NCI-H2029 (cell line): Measurements from ENCODE around the gene PCBP3.
"Not testable (repeated sequence)": the region's sequence is repeated elsewhere in the genome, so short reads cannot be mapped to it uniquely, and the experiment has no call there.

Experiments used
- DNase-seq: peaks from one replicate; lab custom pipeline; 2025; lab: John Stamatoyannopoulos, UW

PCBP3 gene

DNA sequence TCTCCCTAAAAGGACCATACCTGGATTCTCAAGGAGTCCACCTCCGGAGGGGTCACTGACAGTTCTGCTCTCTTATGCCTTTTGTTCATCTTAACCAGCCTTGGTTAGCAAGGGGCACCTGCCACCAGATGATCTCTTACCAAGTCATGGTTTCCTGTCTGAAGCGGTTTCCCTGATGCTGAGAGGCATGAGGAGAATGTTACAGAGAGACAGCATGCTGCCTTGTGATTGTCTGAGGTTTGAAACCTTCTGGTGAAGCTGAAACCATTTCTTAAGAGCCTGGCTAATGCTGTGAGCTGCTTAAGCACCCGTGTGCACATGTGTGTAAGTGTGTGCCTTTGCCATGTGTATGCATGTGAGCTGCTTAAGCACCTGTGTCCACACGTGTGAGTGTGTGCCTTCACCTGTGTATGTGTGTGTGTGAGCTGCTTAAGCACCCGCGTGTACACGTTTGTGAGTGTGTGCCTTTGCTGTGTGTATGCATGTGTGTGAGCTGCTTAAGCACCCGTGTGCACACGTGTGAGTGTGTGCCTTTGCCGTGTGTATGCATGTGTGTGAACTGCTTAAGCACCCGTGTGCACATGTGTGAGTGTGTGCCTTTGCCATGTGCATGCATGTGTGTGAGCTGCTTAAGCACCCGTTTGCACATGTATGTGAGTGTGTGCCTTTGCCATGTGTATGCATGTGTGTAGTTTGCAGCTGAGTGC lies 201.7 kb downstream of the PCBP3 start:
- no peak for DNase-seq

DNA sequence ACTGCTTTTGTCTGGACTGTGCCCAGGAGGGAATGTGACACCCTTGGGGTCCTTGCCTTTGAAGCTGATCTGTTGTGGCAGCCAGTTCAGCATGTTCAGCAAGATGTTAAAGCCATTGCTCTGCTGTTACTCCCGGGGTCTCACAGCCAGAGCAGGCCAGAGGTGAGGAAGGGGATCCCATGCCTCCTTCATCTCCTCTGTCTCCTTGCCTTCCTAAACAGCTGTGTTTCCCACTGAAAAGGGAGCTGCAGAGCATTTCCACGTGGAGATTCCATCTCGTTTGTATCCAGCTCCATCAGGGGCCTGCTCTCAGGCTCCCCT lies 202.2 kb downstream of the PCBP3 start:
- DNase-seq = no peak

DNA sequence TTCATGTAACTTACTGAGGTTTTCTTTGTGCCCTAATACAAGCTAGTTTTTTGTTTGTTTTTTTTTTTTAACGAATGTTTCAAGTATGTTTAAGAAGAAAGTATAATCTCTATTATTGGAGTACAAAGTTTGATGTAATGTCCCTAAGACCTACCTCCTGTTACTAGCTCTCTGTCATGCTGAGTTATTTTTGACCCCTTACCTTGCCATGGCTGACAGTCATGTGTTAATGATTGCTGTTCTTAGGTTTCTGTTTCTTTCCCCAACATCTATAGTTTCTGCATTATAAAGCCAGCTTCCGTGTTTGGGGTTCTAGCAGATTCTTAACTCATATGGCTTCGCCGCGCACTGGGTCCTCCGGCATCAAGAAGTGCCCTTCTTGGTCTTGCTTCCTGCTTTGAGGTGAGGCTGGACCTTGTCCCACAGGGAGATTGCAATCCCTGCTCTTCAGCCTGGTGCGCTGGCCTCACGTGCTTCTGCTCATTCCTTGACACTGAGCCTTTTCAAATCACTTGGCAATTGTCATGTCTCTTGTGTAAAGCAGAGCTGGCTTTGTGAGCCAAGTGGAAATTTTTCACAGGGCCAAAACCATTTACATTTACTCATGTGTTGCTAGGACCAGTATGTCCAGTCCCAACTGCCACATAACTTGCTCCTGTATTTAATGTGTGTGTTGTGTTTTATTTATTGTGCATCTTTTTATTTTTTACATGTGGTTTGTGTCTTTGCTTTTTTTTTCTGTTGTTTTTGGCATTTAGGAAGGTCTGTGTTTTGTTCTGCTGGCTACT lies 203.0 kb downstream of the PCBP3 start:
- no peak for DNase-seq

DNA sequence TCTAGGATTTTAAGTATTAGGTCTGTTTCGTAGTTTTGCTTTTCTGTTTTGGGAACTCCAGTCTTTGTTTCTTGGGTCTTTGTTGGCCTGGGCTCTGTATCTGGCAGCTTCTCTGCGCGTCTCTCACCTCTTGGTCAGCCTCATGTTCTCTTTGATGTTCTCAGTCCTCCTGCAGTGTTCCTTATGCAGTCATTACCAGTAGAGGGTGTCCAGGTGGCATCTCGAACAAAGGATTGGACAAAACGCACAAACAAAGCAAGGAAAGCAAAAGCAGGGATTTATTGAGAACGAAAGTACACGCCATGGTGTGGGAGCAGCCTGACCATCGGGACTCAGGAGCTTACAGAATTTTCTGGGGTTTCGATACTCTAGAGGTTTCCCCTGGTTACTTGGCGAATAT lies 204.3 kb downstream of the PCBP3 start:
- no peak for DNase-seq

DNA sequence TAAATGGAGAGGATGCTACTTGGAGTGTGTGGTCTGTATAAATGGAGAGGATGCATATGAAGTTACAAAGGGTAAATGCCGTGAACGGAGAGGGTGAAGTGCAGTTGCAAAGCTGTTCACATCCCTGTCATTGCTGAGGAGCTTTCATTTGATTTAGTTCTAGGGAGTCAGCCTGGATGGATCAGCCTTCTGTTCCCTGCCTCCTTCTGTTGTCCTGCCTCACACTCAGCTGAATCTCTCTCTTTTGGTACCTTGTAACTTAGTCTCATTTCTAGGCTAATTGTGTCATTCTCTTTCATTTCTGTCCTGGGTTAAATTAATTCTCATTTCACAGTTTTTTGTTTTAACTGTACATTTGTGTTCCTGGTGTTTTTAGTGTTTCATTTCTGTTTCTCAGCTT lies 204.8 kb downstream of the PCBP3 start:
- DNase-seq = no peak

DNA sequence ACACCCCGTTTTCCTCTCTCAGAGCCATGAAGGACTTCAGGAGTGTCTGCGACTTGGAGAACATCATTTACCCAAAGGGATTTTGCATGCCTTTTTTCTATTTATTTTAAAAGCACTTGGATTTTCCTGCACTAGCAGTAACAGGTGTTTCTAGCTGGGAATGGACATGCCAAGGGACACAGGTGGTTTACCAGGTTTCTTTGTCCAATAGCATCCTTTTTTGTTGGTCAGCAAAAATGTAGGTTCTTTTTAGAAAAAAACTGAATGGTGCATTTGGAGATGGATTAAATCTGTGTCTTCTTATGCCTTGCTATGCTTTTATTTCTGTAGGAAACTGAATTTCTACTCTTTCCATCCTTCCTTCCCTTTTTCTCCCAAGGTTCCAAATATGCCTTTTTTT lies 205.3 kb downstream of the PCBP3 start:
- DNase-seq = no peak

DNA sequence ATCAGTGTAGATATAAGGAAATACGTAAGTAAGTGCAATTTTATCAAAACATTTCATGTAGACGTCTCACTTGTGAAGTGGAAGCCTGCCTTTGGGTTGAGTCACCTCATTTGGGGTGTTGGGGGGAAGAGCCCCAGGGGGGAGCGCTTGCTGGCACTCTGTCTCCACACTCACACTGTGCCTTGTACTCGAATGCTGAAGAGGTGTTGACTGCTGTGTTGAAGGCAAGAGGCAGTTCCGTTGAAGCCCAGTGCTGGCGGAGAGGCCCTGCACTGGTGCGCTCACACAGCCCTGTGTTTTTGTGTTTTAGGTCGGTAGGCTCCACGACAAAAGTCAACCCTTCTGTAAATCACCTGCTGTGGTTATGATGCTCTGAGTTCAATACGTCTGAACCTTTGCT lies 206.1 kb downstream of the PCBP3 start:
- no peak for DNase-seq

DNA sequence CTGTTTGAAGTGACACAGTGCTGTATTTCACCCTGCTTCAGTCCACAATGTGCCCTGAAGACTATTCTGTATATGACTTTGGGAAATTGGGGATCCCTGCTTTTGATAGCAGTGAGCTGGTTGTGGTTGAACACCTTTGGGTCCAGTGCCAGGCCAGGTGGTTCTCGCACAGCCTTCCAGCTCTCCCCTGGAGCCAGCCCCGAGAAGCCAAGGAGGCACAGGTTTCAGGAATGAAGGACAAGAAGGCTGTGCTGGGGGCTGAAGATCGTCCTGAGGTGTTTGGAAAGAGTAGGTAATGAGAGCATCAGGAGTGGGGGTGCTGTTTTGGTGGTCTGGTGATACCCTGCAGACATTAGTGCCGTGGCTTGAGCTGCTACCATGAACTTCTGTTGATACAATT lies 206.7 kb downstream of the PCBP3 start:
- no peak for DNase-seq

DNA sequence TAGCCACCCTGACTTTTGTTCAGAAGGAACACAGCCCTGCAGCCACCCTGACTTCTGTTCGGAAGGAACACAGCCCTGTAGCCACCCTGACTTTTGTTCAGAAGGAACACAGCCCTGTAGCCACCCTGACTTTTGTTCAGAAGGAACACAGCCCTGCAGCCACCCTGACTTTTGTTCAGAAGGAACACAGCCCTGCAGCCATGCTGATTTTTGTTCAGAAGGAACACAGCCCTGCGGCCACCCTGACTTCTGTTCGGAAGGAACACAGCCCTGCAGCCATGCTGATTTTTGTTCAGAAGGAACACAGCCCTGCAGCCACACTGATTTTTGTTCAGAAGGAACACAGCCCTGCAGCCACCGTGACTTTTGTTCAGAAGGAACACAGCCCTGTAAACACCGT lies 208.9 kb downstream of the PCBP3 start:
- not testable (repeated sequence) for DNase-seq

DNA sequence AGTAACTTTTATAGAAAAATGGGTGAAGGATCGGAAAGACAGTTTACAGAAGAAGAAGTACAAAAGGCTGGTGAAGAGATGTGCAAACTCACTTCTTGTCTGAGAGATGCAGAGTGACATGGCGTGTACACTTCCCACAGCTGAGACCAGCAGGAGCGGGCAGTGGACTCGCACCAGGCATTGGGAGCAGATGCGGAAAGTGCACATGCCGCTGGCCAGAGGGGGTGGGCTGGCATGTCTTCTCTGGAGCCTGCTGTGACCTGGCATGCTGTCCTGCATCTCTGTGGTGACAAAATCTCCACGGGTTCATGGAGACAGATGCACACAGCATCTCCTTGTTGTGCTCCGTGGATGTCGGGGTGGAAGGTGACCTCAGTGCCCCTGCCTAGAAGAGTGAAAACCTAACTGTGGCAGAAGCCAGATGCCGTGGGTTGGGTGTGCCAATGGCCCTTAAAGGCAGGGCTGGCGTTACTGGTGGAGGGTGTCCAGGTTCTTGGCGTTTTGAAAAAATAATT lies 209.4 kb downstream of the PCBP3 start:
- DNase-seq = no peak

DNA sequence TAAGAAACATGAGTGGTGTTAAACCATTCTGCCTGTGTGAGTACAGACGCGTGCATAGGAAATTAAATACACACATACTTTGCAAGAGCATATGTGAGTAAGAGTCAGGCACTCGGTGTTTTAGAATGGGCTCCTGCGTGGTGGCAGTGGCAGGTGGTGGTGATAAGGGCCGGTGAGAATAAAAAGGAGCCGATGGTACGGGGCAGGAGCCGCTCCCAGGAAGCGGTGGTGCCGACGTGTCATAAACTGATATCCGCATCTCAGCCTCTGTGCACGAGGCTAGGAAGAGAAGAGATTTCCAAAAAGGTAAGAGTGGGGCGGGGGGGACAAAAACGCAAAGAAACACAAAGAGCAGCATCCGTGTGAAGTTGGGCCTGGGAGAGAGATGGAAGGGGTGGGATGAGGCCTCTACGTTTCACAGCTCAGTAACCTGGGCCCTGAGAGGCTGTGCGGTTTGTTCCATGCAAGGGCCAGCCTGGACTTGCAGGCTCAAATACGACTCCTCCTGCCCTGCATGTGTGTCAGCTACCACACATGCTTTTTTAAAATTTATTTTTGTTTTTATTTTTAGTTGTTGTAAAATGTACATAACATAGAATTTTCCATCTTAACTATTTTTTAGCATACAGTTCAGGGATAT lies 210.3 kb downstream of the PCBP3 start:
- no peak for DNase-seq

DNA sequence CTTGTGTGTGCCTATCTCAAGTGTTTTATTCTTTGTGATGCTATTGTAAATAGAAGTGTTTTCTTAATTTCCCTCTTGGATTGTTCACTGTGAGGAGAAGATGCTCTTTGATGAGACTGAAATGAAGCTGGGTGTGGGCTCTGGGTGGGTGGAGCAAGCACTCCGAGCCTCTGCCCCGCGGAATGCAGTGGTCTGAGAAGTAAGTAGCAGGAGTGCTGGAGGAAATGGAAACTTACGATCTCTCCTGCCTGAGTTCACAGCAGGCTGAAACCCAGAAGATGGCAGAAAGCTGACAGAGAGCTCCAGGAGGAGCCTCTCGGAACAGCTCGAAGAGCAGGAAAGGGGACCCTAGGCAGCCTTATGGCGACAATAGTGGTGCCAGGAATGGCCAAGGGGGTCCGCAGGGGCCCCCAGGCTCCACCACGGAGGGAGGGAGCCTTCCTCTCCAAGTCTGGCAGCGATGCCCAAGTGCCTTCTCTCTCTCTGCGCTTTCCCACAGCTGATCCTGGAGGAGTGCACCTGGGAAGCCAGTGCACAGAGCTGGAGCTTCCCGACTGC lies 211.2 kb downstream of the PCBP3 start:
- no peak for DNase-seq

DNA sequence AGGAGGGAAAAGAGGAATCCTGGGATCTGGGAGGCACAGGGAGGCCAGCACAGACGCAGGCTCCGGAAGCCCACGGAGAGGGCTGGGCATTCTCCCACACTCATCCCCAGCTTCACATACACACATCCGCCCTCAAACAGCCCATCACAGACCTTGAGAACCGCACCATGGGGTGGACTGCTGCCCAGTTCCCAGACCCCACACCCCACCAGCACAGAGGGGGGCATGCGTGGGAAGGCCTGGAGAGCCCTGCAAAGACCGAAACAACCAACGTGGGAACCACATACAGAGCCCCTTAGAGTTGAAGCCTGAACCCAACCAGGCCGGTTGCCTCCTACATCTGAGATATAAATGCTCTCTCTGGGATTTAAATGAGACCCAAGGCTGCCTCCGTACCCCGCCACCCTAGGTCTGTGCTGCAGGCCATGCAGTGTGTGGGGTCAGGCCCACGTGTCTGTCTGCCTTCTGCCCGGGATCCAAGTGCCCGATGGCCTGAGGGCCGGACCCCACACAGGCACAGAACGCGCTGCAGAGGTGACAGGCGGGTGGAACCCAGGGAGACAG lies 211.8 kb downstream of the PCBP3 start:
- no peak for DNase-seq

DNA sequence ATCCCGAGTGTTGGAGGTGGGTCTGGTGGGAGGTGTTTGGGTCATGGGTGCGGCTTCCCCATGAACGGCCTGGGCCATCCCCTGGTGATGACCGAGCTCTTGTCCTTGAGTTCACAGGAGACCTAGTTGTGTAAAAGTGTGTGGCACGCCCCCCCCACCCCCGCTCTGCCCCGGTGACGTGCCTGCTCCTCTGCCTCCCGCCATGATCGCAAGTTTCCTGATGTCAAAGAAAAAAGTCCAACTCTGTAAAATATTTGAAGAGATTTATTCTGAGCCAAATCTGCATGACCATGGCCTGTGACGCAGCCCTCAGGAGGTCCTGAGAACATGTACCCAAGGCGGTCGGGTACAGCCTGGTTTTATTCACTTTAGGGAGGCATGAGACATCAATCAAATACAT lies 212.9 kb downstream of the PCBP3 start:
- DNase-seq = no peak

DNA sequence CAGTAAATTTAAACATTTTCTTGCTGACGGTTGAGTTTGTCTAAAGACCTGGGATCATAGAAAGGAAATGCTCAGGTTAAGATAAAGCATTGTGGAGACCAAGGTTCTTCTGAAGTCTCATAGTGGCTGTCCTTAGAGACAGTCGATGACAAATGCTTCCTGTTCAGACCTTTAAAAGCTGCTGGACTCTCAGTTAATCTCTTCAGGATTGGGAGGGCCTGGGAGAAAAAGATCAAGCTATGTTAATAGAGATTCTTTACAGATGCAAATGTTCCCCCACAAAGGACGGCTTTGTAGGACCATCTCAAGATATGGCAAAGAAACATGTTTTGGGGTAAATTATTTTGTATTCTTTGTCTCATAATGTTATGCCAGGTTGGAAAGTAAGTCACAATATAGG lies 213.4 kb downstream of the PCBP3 start:
- DNase-seq = no peak

DNA sequence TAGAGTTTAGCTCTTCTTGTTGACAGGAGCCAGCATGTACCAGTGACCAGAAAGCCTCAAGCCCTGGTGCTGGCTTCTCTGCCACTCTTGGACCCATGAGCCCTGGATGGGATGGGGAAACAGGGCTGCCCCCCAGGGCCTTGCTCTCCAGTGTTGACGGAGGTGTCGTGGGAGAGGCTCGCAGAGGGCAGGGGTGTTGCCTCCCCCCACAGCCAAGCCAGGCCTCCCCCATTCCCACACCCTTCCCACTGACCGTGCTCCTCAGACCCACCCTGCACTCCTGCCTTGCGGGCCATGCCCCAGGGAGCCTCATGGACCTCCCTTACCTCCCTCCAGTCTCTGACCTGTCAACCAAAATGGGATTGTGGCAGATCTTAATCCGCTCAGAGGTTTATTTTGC lies 214.2 kb downstream of the PCBP3 start:
- no peak for DNase-seq

DNA sequence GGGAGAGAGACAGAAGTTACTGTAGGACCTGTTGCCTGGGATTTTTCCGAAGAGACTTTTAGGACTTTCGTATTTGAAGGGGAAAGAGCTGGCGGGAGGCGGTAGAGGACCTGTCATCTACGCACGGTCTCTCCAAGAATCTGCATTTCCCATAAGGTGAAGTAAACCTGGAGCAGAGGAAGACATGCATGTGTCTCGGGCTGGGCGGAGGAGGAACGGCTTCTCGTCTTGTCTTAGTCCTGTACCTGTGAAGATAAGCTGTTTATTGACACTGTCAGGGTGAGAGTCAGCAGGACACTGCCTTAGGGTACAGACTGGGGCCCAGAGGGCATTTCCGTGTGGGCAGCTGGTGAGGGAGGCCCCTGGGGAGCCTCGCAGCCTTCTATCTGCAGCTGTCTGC lies 214.7 kb downstream of the PCBP3 start:
- no peak for DNase-seq

DNA sequence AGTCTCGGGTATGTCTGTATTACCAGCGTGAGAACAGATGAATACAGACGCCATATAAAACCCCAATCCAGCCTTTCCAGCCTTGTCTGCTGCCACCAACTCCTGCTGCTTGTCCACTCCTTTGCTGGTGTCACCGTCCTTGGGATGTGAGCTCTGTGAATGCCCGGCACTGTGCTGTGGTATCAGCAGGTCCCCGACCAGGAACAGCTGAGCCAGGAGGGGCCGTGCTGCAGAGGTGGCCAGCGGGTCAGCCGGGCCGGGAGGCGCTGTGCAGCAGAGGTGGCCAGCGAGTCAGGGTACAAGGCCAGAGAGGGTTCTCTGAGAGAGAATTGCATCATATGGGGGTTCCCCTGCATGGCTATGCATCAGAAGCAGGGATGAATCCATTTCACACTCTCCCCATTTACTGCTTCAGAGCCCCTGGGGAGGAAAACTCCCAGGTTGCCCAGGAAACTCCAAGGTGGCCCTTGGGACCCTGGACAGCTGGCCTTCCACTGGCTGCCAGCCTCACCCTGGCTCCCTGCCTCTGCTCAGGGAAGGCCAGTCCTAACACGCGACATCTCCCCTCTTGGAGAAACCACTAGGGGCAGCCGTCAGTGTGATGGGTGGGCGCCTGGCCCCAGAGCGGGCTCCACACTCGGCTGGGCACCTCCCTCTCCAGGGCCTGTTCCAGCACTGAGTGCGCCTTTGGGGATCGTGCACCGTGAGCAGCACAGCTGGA lies 215.7 kb downstream of the PCBP3 start:
- DNase-seq = no peak

DNA sequence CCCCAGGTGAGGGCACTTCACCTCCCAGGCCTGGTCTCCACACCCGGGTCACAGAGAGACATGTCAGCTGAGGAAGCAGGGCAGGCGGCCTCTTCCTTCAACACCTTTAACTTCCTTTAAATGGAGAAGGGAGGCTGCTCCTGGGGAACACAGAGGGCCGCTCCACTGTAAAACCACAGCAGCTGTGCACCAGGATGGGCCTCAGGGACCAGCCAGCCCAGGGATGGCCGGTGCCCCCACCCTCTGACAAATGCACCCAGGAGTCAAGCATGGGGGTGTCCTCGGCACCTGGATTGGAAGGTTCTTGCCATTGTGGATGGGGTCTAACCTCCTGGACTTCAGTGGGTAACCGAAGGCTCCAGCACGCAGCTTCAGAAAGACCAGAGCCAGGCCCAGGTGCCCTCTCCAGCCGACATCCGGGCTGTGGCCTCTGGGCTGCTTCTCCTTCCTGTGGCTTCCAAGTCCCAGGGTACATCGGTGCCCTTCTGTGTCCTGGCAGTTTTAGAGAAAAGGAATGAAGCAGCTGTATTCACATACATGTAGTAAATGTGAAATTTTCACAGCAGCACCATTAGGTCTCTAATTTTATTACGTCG lies 216.3 kb downstream of the PCBP3 start:
- DNase-seq = no peak

DNA sequence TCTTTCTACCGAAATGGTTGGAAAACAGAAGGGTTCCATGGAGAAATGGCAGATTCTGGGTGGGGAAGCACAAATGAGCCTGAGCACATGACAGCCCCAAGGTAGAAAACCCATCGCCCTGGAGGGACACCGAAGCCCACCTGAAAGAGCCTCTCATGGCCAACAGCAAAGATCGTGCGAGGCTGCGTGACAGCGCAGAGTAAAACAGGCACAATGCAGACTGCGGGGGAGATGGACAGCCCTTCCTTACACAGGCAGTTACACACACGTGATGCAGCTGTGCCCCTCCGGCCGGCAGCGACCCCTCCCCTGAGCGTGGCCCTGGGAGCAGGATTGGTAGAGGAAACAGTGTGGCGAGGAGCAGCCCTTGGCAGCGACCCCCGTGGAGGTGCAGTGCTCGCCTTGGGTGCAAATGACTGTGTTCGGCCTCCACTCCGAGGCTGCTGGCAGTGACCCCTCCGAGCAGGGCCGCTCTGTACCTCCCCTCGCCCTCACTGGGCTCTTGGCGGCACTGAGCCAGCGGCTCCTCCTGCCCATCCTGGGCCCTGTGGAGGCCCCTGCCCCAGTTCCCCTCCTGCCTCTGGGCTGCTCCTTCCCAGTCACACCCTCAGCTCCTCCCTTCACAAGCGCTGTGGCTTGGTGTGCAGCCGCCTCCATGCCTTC lies 217.1 kb downstream of the PCBP3 start:
- no peak for DNase-seq
